ENCODE measurements around the gene MAP4K2.

MAP4K2 gene

DNA sequence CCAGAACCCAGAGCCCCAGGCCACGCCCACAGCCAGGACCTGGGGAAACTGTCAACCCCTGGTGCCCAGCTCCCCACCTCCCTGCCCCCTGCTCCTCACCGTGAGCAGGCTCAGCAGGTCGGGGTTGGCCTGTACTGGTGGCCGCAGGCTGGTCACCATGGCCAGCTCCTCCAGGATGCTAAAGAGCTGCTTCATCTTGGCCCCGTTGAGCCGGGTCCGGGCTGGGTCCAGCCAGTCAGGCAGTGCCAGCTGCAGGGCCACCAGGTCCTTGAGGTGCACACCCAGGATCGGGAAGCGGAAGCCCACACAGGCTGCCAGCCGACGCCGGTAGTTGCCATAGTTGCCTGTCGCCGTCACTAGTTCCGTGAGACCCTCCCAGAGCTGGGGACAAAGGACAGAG is 66.4 kb downstream of the MAP4K2 start:
- DNase-seq (ENCODE audit: low read depth, low spot score) = no peak

- DNase-seq (ENCODE audit: low read depth, low spot score) = no peak
Measured at GRCh38 chr11:64735725-64736259, 67.2 kb downstream of the MAP4K2 start.

Data from smooth muscle cell of the brain vasculature (primary cell).